SK-MEL-5 (cell line): Measurements from ENCODE around the gene KLHL6. TPM values are rescaled to one million over a fixed set of nuclear protein-coding genes. Genes with fewer than 3 reads are reported as not detected.
"Not testable (repeated sequence)": the region's sequence is repeated elsewhere in the genome, so short reads cannot be mapped to it uniquely, and the experiment has no call there.

ENCODE experiments used
- DNase-seq: peaks from one replicate; pipeline ENCODE4 v3.0.0-alpha.2; 2016; ENCODE audit warnings: low read depth, low spot score
- in situ Hi-C: cut with HindIII; loops from 2 replicates; pipeline ENCODE4 v1.10.0; 2016; ENCODE audit warnings: low sequenced_read_pairs, high pct_unique_total_duplicates, low pct_unique_long_range_greater_than_20kb
- small RNA-seq, 2 experiments: library from RNA; depleted of rRNA; stranded (forward); fragments of <200 nt; gene quantifications; one replicate each; pipeline ENCODE3, GENCODE V24; 2014
- total RNA-seq: library from RNA; depleted of rRNA; stranded (reverse); fragments of >200 nt; shearing (Covaris generic); gene quantifications from 2 replicates; pipeline ENCODE4 v1.2.3, GENCODE V29; 2014; rRNA removed

KLHL6 gene
- total RNA-seq, 1 experiment from 2014 or later, result 0.13 TPM

DNA sequence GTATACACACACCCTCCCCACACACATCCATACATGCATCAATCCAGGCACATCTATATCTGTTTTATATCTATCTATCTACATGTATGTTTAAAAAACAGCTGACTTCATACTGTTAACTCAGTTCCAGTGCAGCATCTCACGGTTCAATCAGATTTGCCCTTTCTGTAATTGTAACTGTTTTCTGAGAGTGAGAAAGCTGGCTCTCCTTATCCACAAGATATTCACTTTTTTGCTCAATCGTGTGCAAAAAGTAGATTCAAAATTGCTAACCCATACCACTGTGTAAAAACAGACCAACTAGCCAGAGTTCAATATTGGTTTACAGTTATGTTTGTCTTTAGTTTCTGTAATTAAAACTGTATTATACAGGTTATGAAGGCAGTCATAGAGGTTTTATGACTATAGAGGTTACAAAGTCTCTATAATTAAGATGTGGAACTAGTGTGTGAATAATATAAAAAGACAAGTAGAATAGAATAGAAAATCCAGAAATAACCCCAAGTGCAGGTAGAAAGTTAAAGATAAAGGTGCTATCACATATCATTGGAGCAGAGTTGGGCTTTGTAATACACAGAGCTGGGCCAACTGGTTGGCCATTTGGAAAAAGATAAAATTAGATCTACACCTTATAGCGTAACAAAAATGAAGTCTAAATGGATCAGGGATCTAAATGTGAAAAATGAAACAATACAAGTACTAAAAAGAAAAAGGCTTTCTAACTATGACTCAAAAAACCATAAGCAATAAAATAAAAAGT, 107.0 kb downstream of the KLHL6 start:
- in situ Hi-C loops, result no loop called here
- DNase-seq, result no peak

DNA sequence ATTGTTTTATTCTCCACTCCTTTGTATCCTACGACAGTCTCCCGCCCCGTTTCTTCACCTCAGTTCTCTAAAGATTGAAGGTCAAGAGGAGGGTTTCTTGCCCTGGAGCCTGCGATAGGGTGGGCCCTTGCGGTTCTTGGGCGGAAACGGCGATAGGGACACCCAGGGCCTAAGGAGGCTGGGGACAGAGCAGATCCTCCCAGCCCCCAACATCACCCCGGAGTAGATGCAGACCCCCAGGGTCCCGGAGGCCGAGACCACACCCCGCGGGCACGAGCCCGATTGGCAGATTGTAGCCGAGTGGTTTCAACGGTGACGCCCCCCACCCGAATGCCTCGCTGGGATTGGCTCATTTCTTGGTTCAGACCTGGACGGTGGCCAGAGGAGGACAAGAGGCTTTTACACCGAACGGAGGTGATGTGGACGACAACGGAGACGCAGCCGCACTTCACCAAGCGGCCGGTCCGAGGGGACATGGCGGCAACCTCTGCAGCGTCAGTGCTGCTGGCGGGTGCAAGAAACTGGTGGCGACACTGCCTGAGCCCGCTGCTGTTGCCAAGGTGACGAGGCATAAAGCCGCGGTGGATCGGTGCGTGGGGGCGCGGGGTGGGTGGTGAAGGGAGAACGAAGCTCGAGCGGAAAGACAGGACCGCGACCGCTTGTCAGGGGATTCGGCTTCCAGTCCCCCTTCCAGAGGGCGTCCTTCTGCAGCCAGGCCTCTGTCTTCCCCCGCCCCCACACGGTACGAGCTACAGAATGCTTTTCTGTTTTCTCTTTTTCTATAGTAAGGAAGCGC, 108.1 kb downstream of the KLHL6 start:
- in situ Hi-C loops, result no loop called here

DNA sequence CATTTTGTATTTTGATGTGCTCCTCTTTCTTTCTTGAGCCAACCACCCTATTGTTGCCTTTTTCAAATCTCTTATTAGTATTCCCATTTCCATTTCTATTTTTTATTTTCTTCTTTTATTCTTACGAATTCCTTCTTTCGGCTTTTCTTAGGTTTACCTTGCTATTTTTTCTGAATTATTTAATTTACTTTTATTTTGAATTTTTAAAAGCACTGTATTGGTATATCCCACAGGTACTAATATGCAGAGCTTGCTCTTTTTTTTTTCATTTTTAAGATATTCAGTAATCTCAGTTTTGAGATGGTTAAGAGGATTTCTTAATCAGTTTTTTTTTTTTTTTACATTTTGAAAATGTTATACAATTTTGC, 108.7 kb downstream of the KLHL6 start:
- no peak for DNase-seq
- in situ Hi-C loops, result no loop called here

More for the DNA sequence above, 108.1 kb downstream of the KLHL6 start:
- peak; percentile 95 for DNase-seq

DNA sequence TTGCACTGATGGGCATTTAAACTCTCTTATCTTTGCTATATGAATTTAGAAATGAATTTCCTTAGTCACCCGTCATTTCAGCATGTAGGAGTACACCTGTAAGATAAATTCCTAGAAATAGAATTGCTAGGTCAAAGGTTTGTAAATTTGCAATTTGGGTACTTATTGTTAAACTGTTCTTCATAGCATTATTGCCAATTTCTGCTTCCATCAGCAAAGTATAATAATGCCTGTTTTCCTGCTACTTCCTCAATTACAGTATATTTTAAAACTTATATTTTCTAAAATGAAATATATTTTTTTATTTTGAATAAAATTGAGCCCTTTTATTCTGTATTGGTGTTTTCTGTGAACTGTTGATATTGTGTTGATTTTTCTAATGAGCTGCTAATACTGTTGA, 110.8 kb downstream of the KLHL6 start:
- in situ Hi-C loops, result no loop called here
- DNase-seq, result no peak

DNA sequence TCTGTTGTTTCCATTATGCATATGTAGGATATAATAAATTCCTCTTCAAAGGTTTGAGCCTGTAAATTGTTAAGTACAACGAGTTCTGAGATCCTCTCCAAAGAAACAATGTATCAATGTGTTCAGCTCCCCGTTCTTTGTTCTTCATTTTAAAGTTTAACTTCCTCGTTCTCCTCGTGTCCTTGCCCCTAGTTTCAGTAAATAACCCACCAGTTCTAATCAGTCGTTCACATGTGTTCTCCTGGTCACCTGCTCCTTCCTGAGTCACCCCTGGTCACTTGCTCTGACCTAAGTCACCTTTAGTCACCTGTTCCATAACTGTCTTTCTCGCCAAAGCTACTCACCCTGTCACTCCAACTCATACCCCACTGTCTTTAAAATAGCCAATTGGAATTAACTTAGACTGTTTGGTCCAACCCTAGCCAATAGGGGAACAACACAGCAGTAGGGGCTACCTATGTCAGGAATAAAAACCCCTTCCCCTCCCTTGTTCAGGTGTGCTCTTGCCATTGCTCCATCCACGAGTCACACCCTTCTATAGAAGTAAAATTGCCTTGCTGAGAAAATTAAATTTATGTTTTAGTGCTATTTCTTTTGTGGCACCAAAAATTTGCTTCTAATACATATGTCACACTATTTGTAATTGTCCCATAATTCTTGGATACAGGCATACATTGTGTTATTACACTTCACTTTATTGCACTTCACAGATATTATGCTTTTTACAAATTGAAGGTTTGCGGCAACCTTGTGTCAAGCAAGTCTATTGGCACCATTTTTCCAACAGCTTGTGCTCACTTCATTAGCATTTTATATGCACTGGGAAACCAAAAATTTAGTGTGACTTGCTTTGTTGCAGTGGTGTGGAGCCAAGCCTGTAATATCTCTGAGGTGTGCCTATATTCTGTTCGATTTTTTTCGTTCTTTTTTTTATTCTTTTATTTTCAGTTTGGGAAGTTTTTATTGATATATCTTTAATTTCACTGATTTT, 111.8 kb downstream of the KLHL6 start:
- DNase-seq, result no peak
- in situ Hi-C loops, result no loop called here

DNA sequence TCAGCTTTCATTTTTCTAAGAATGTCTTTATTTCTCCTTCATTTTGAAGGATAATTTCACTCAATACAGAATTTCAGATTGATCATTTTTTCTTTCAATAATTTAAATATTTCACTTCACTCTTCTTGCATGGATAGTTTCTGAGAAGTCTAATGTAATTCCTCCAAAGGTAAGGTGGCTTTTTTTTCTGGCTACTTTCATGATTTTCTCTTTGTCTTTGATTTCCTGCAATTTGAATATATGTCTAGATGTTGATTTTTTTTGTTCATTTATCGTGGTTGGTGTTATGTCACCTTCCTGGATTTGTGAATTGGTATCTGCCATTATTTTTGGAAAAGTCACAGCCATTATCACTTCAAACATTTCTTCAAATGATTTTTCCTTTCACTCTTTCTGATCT, 112.5 kb downstream of the KLHL6 start:
- in situ Hi-C loops, result no loop called here
- no peak for DNase-seq

DNA sequence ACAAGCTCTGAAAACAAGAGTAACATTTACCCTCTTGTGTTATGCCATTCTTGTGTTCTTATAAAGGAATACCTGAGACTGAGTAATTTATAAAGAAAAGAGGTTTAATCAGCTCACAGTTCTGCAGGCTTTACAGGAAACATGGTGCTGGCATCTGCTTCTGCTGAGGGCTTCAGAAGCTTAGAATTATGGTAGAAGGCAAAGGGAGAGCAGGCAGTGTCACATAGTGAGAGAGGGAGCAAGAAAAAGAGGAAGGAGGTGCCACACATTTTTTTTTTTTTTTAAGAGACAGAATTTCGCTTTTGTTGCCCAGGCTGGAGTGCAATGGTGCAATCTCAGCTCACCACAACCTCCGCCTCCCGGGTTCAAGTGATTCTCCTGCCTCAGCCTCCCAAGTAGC, 115.0 kb downstream of the KLHL6 start:
- DNase-seq, in situ Hi-C loops: not testable (repeated sequence)

DNA sequence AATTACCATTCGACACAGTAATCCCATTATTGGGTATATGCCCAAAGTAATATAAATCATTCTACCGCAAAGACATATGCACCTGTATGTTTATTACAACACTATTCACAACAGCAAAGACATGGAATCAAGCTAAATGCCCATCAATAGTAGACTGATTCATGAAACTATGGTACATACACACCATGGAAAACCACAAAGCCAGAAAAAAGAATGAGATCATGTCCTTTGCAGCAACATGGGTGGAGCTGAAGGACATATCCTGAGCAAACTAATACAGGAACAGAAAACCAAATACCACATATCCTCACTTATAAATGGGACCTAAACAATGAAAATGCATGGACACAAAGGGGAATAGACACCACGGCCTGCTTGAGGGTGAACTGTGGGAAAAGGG, 116.0 kb downstream of the KLHL6 start:
- DNase-seq, result no peak
- in situ Hi-C loops, result no loop called here

DNA sequence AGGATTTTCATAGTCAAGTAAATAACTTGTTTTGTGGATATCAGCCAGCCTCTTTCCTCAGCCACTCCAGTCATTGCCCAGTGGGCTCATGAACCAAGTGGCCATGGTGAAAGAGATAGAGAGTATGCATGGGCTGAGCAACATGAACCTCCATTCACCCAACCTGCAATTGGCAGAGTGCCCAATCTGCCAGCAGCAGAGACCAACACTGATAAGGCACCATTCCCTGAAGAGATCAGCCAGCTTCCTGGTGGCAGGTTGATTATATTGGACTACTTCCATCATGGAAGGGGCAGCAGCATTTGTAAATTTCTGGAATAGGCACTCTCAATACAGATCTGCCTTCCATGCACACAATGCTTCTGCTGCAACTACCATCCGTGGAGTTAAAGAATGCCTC, 116.8 kb downstream of the KLHL6 start:
- DNase-seq, result no peak
- in situ Hi-C loops, result no loop called here

DNA sequence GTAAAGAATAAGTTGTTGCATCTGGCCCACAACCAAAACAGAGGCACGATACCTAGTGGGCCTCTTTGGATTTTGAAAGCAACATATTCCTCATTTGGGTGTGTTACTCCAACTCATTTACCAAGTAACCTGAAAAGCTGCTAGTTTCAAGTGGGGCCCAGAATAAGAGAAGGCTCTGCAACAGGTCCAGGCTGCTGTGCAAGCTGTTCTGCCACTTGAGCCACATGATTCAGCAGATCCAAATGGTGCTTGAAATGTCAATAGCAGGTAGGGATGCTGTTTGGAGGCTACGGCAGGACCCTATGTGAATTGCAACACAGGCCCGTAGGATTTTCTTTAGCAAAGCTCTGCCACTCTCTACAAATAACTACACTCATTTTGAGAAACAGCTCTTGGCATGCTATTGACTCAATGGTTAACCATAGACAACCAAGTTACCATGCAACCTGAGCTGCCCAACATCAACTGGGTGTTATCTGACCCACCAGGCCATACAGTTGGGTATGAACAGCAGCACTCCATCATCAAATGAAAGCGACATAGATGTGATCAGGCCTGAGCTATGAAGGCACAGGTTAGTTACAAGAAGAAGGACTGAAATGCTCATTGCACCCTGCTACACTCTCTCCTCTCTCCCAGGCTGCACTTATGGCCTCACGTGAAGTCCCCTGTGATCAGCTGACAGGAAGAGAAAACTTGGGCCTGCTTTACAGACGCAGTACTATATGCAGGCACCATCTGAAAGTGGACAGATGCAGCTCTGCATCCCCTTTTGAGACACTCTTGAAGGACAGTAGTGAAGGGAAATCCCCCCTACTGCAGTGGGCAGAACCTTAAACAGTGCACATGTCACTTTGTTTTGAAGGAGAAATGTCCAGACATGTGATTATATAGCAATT, 117.6 kb downstream of the KLHL6 start:
- DNase-seq, result no peak
- in situ Hi-C loops, result no loop called here

Small RNA genes within 50 kb of the gene (small RNA-seq; reads per million reads assigned to genes)
- gene RF00092, result 0 reads per million in 2 experiments
- 0 reads per million in 2 experiments for gene RF00394
- gene RF01241, result 0 reads per million in 2 experiments
- gene SNORA63D, result 4.0 to 21.5 reads per million in 2 experiments

Other genes starting within 250 kb of the KLHL6 start
- gene MCF2L2, start 127.1 kb downstream of the KLHL6 start, total RNA-seq, result 0.79 and 1.0 TPM in 2 replicates
- gene KLHL24, start 79.9 kb upstream of the KLHL6 start, total RNA-seq, result 79.1 and 85.8 TPM in 2 replicates
- 28.8 and 30.7 TPM in 2 replicates for gene YEATS2, start 142.1 kb upstream of the KLHL6 start, total RNA-seq